Endothelial cell of umbilical vein (primary cell): ENCODE data around the gene CSF3. TPM values are rescaled to one million over a fixed set of nuclear protein-coding genes. Genes with fewer than 3 reads are reported as not detected.

ENCODE experiments used
- BruUV-seq: library from RNA; stranded (reverse); fragments of 400-500 nt; replicated peaks from 2 replicates; lab custom pipeline; 2021; lab: Mats Ljungman, UMichigan
- CTCF ChIA-PET: fragments of 300-600, 350-600 bp; sonication (Branson Sonifier 250); formaldehyde crosslinking; loops from one replicate; lab custom pipeline; 2021; ENCODE audit warnings: antibody characterized with exemption, inconsistent platforms; lab: Charles Lee
- POLR2A ChIA-PET: fragments of 300-600, 350-600 bp; sonication (Branson Sonifier 250); formaldehyde crosslinking; loops from one replicate; lab custom pipeline; 2021; ENCODE audit warnings: antibody characterized with exemption, inconsistent platforms; lab: Charles Lee
- DNase-seq: peaks from one replicate; pipeline ENCODE4 v3.0.0-alpha.2; 2011; ENCODE audit warnings: low read depth, low spot score
- FAIRE-seq: peaks from 2 replicates; lab custom pipeline; 2011; peaks lifted over from hg19 to GRCh38; lab: Jason Lieb, UNC
- H2AFZ ChIP-seq: 2 replicates; pipeline ENCODE4 v1.6.0; 2012; ENCODE audit warnings: low read depth, low read length, control low read depth, inconsistent platforms
- H3K27ac ChIP-seq: 2 replicates; pipeline ENCODE4 v1.5.1; 2011; ENCODE audit warnings: low read depth, mild to moderate bottlenecking, control low read depth, low read length, moderate library complexity; ENCODE audit not compliant: insufficient read depth
- H3K27me3 ChIP-seq, 2 experiments: 2 replicates each; pipeline versions ENCODE4 v1.6.0 to v1.6.1; 2011; ENCODE audit warnings: low read length in 2 of 2, mixed read lengths in 1 of 2; ENCODE audit not compliant: control insufficient read depth in 2 of 2, insufficient read depth in 2 of 2
- H3K36me3 ChIP-seq, 2 experiments: 2 replicates in 1 of 2; 3 replicates in 1 of 2; pipeline ENCODE4 v1.5.1; 2011; ENCODE audit warnings: low read length in 2 of 2, mild to moderate bottlenecking in 1 of 2, moderate library complexity in 1 of 2; ENCODE audit not compliant: control insufficient read depth in 2 of 2, insufficient read depth in 2 of 2; ENCODE audit errors: extremely low read depth in 1 of 2
- H3K4me1 ChIP-seq: 3 replicates; pipeline ENCODE4 v1.5.1; 2011; ENCODE audit warnings: mild to moderate bottlenecking, low read length; ENCODE audit not compliant: control insufficient read depth, insufficient read depth; ENCODE audit errors: extremely low read depth
- H3K4me2 ChIP-seq: 2 replicates; pipeline ENCODE4 v1.6.1; 2011; ENCODE audit warnings: low read length, control low read depth, mixed read lengths; ENCODE audit not compliant: insufficient read depth
- H3K4me3 ChIP-seq, 3 experiments: fragments of 200-600 bp in 1 of 3; sonication (generic), shearing (Covaris generic) in 1 of 3; replicated peaks in 1 of 3; 2 replicates each; pipeline ENCODE4 v1.5.1; 2011 to 2016; ENCODE audit warnings: control low read depth in 3 of 3, low read length in 3 of 3, mild to moderate bottlenecking in 2 of 3, inconsistent platforms in 1 of 3, low read depth in 1 of 3, moderate library complexity in 1 of 3; ENCODE audit not compliant: insufficient read depth in 1 of 3
- H3K79me2 ChIP-seq: 2 replicates; pipeline ENCODE4 v1.6.0; 2012; ENCODE audit warnings: low read length, inconsistent platforms; ENCODE audit not compliant: control insufficient read depth, insufficient read depth
- H3K9ac ChIP-seq: replicated peaks from 2 replicates; pipeline ENCODE3; 2011; ENCODE audit warnings: low read length, control low read depth; ENCODE audit not compliant: insufficient read depth; ENCODE audit errors: extremely low read depth
- H3K9me1 ChIP-seq: replicated peaks from 3 replicates; pipeline ENCODE4 v1.6.0; 2011; ENCODE audit warnings: mild to moderate bottlenecking, low read length; ENCODE audit not compliant: control insufficient read depth, insufficient read depth; ENCODE audit errors: extremely low read depth
- H3K9me3 ChIP-seq: replicated peaks from 2 replicates; pipeline ENCODE4 v1.5.1; 2012; ENCODE audit warnings: low read length, inconsistent platforms; ENCODE audit not compliant: control insufficient read depth, insufficient read depth
- H4K20me1 ChIP-seq: replicated peaks from 2 replicates; pipeline ENCODE3; 2011; ENCODE audit warnings: mild to moderate bottlenecking, low read length; ENCODE audit not compliant: control insufficient read depth, insufficient read depth; ENCODE audit errors: extremely low read depth
- CTCF ChIP-seq, 2 donors: IDR thresholded peaks; 1 replicate in 1 of 2; 2 replicates in 1 of 2; pipeline ENCODE4 v1.5.1; 2011; ENCODE audit warnings: low read length in 2 of 2, mild to moderate bottlenecking in 2 of 2, moderate library complexity in 2 of 2, control low read depth in 1 of 2, inconsistent platforms in 1 of 2, low read depth in 1 of 2; ENCODE audit not compliant: insufficient read depth in 1 of 2; ENCODE audit errors: extremely low read depth in 1 of 2
- EZH2 ChIP-seq: IDR thresholded peaks from 2 replicates; pipeline ENCODE4 v1.6.1; 2012; ENCODE audit warnings: borderline replicate concordance, low read depth, mild to moderate bottlenecking, moderate library complexity, low read length, inconsistent platforms; ENCODE audit not compliant: severe bottlenecking
- FOS ChIP-seq: IDR thresholded peaks from 2 replicates; pipeline ENCODE4 v1.6.1; 2011; ENCODE audit warnings: mild to moderate bottlenecking, low read length, moderate library complexity, borderline replicate concordance; ENCODE audit not compliant: insufficient read depth
- GATA2 ChIP-seq: IDR thresholded peaks from 2 replicates; pipeline ENCODE4 v1.7.0; 2011; ENCODE audit warnings: low read depth, mild to moderate bottlenecking, moderate library complexity, mixed read lengths, low read length; ENCODE audit not compliant: insufficient read length, insufficient read depth
- JUN ChIP-seq: IDR thresholded peaks from 2 replicates; pipeline ENCODE4 v1.6.1; 2011; ENCODE audit warnings: borderline replicate concordance, low read depth; ENCODE audit not compliant: insufficient read length, insufficient read depth
- MAX ChIP-seq: IDR thresholded peaks from 2 replicates; pipeline ENCODE4 v1.6.1; 2011; ENCODE audit not compliant: insufficient read depth, insufficient read length
- MYC ChIP-seq: IDR thresholded peaks from one replicate; pipeline ENCODE4 v1.6.1; 2011; ENCODE audit warnings: mild to moderate bottlenecking, low read depth, low read length
- POLR2A ChIP-seq: IDR thresholded peaks from 2 replicates; pipeline ENCODE4 v1.6.1; 2012; ENCODE audit warnings: low read depth, mild to moderate bottlenecking, control low read depth, low read length
- POLR2AphosphoS5 ChIP-seq: IDR thresholded peaks from 2 replicates; pipeline ENCODE4 v1.6.1; 2012; ENCODE audit warnings: low read depth, mild to moderate bottlenecking, control low read depth, low read length, moderate library complexity; ENCODE audit not compliant: insufficient read depth
- dilution Hi-C: fragments of 300-500 bp; cut with MboI; formaldehyde crosslinking; loops from one replicate; pipeline ENCODE4 v1.15.0; 2019; ENCODE audit warnings: low sequenced_read_pairs; ENCODE audit not compliant: extremely low pct_ligation_motif_present
- intact Hi-C: fragments of 100-400 bp; cut with micrococcal nuclease; formaldehyde crosslinking; loops from one replicate; pipeline ENCODE4 v1.10.0; 2022
- polyA plus RNA-seq, 4 experiments: library from polyadenylated mRNA; depleted of rRNA in 3 of 4; stranded (reverse) in 3 of 4; unstranded in 1 of 4; fragments of >200 nt; gene quantifications; 2 replicates each; pipeline versions ENCODE4 v1.2.1 to v1.2.3, GENCODE V29; 2011 to 2012; ENCODE audit warnings: missing spikeins in 1 of 4
- total RNA-seq: library from RNA; stranded (reverse); gene quantifications from 2 replicates; pipeline ENCODE4 v1.2.3, GENCODE V29; 2021

CSF3 gene
- total and polyA plus RNA-seq, 2 donors (not counting 3 experiments of a cell fraction or from before 2014, with no cell fraction given): 1.0 to 2.9 TPM

GRCh38 chr17:40060887-40061608, 45.8 kb downstream of the CSF3 start:
- H2AFZ ChIP-seq: no peak overlapping the region
- H3K27ac ChIP-seq: no peak overlapping the region
- DNase-seq (no peak), FAIRE-seq (no peak)
- no peak overlapping the region for H3K9ac ChIP-seq
- CTCF ChIA-PET: interaction anchor here (1.1 to 5.4 kb wide), 6 partner anchors 14 to 52 kb away, joined by 3 to 34 read pairs (median 6); no protein-coding TSS in a partner anchor
- H3K4me3 ChIP-seq: no peak overlapping the region
- no TSS peak for BruUV-seq
- no peak overlapping the region for H3K4me2 ChIP-seq
- TF ChIP-seq JUN: no peak
- TF ChIP-seq POLR2AphosphoS5: no peak
- no peak for TF ChIP-seq EZH2
- TF ChIP-seq POLR2A: no peak
- no peak for TF ChIP-seq FOS
- TF ChIP-seq MYC: no peak
- no peak for TF ChIP-seq GATA2
- no peak for TF ChIP-seq CTCF (IDR thresholded peaks at IDR 0.05; ENCODE audit: extremely low read depth in 1 of 2, insufficient read depth in 1 of 2, low read depth in 1 of 2, low read length in 2 of 2)
- TF ChIP-seq MAX: no peak
- POLR2A ChIA-PET: no interaction called here
- no peaks in the 10 kb centered on the region for H3K9me1 ChIP-seq
- H3K9me3 ChIP-seq: no peaks in the 10 kb centered on the region
- intact Hi-C loops: no loop called here
- H3K36me3 ChIP-seq: no peaks in the 10 kb centered on the region
- peaks cover 0 to 3% of the 10 kb centered on the region in 2 experiments for H3K27me3 ChIP-seq
- no peaks in the 10 kb centered on the region for H4K20me1 ChIP-seq
- peaks cover 16% of the 10 kb centered on the region for H3K4me1 ChIP-seq
- no peaks in the 10 kb centered on the region for H3K79me2 ChIP-seq
- dilution Hi-C loops: no loop called here
